ENCODE measurements around the gene KRTAP5-7.
"Not testable (repeated sequence)": the region's sequence is repeated elsewhere in the genome, so short reads cannot be mapped to it uniquely, and the experiment has no call there.

The KRTAP5-7 gene

GRCh38 chr11:71526796-71527575, at the start of gene KRTAP5-7:
KRTAP5-7 (plus strand) TSS chr11:71527267; CDS start chr11:71527301, 34 bp downstream.
- not testable (repeated sequence) for DNase-seq (ENCODE audit: low spot score)

GRCh38 chr11:71477641-71478527, 49.2 kb upstream of the KRTAP5-7 start:
- peak; percentile 27 for DNase-seq (ENCODE audit: low spot score)

GRCh38 chr11:71478528-71478840, 48.6 kb upstream of the KRTAP5-7 start:
- no peak for DNase-seq (ENCODE audit: low spot score)

- DNase-seq (ENCODE audit: low spot score) = peak; percentile 25
Observed at GRCh38 chr11:71481101-71481960, 45.7 kb upstream of the KRTAP5-7 start.

- no peak for DNase-seq (ENCODE audit: low spot score)
Observed at GRCh38 chr11:71482216-71482615, 44.9 kb upstream of the KRTAP5-7 start.

GRCh38 chr11:71482746-71483364, 44.2 kb upstream of the KRTAP5-7 start:
- no peak for DNase-seq (ENCODE audit: low spot score)

GRCh38 chr11:71483692-71484091, 43.4 kb upstream of the KRTAP5-7 start:
- DNase-seq (ENCODE audit: low spot score) = no peak

GRCh38 chr11:71484248-71485062, 42.6 kb upstream of the KRTAP5-7 start:
- DNase-seq (ENCODE audit: low spot score) = no peak

- no peak for DNase-seq (ENCODE audit: low spot score)
Observed at GRCh38 chr11:71485063-71485399, 42.0 kb upstream of the KRTAP5-7 start.

- DNase-seq (ENCODE audit: low spot score) = no peak
Observed at GRCh38 chr11:71485466-71485865, 41.6 kb upstream of the KRTAP5-7 start.

GRCh38 chr11:71486320-71486719, 40.7 kb upstream of the KRTAP5-7 start:
- DNase-seq (ENCODE audit: low spot score) = no peak

GRCh38 chr11:71488681-71489270, 38.3 kb upstream of the KRTAP5-7 start:
- DNase-seq (ENCODE audit: low spot score) = no peak

GRCh38 chr11:71489311-71490043, 37.6 kb upstream of the KRTAP5-7 start:
- no peak for DNase-seq (ENCODE audit: low spot score)

GRCh38 chr11:71490044-71490730, 36.9 kb upstream of the KRTAP5-7 start:
- DNase-seq (ENCODE audit: low spot score) = no peak

- no peak for DNase-seq (ENCODE audit: low spot score)
Observed at GRCh38 chr11:71490731-71491390, 36.2 kb upstream of the KRTAP5-7 start.

- no peak for DNase-seq (ENCODE audit: low spot score)
Observed at GRCh38 chr11:71491531-71491930, 35.5 kb upstream of the KRTAP5-7 start.

- no peak for DNase-seq (ENCODE audit: low spot score)
Observed at GRCh38 chr11:71491940-71492339, 35.1 kb upstream of the KRTAP5-7 start.

- DNase-seq (ENCODE audit: low spot score) = no peak
Observed at GRCh38 chr11:71495286-71496230, 31.5 kb upstream of the KRTAP5-7 start.
